Suprapubic skin (tissue), 4 donors: ENCODE results near the gene LZTS2. TPM values are rescaled to one million over a fixed set of nuclear protein-coding genes. Genes with fewer than 3 reads are reported as not detected.

Source experiments
- DNase-seq, 2 donors: peaks; one replicate each; pipeline ENCODE4 v3.0.0-alpha.2; 2019; ENCODE audit warnings: low spot score in 2 of 2
- H3K27ac ChIP-seq: fragments of 200-600 bp; sonication (generic); one replicate; pipeline ENCODE4 v1.5.1; 2019
- H3K27me3 ChIP-seq: fragments of 200-600 bp; sonication (generic); one replicate; pipeline ENCODE4 v1.5.1; 2019
- H3K36me3 ChIP-seq: fragments of 200-600 bp; sonication (generic); one replicate; pipeline ENCODE4 v1.5.1; 2019
- H3K4me1 ChIP-seq: fragments of 200-600 bp; sonication (generic); one replicate; pipeline ENCODE4 v1.5.1; 2019
- H3K4me3 ChIP-seq: fragments of 200-600 bp; sonication (generic); one replicate; pipeline ENCODE4 v1.5.1; 2019; ENCODE audit warnings: mild to moderate bottlenecking
- H3K9me3 ChIP-seq: fragments of 200-600 bp; sonication (generic); one replicate; pipeline ENCODE4 v1.5.1; 2019
- CTCF ChIP-seq, 2 donors: fragments of 200-600 bp in 1 of 2; fragments of 450-650 bp in 1 of 2; sonication (generic) in 1 of 2; IDR thresholded peaks; one replicate each; pipeline ENCODE4 v1.5.1; 2016 to 2019; ENCODE audit warnings: antibody characterized with exemption in 2 of 2, mild to moderate bottlenecking in 1 of 2, moderate library complexity in 1 of 2
- EP300 ChIP-seq: sonication (generic); formaldehyde crosslinking; IDR thresholded peaks from one replicate; pipeline ENCODE4 v1.6.1; 2017; ENCODE audit warnings: antibody characterized with exemption
- POLR2A ChIP-seq, 2 donors: fragments of 450-650 bp; IDR thresholded peaks; one replicate each; pipeline ENCODE4 v1.6.1; 2017; ENCODE audit warnings: antibody characterized with exemption in 2 of 2, mild to moderate bottlenecking in 2 of 2, moderate library complexity in 2 of 2
- POLR2AphosphoS5 ChIP-seq, 3 donors: sonication (generic); formaldehyde crosslinking; IDR thresholded peaks; one replicate each; pipeline ENCODE4 v1.6.1; 2017; ENCODE audit warnings: antibody characterized with exemption in 3 of 3
- WGBS: methylation state at CpG from one replicate; pipeline ENCODE4 v1.1.5; 2018; 5-methylcytosine and 5-hydroxymethylcytosine counted together
- total RNA-seq, 4 donors: library from RNA; depleted of rRNA; stranded (reverse); fragments of >200 nt; gene quantifications; one replicate each; pipeline ENCODE4 v1.1.0, GENCODE V29; 2016

Gene LZTS2
- total RNA-seq, 4 donors from 2014 or later: 51.9 to 88.8 (median 61.2) TPM

GRCh38 chr10:100976906-100977305, 22.7 kb upstream of the LZTS2 start:
- TF ChIP-seq CTCF (IDR thresholded peaks at IDR 0.05): no peak
- no peak for TF ChIP-seq POLR2AphosphoS5 (IDR thresholded peaks at IDR 0.05)
- no peak for TF ChIP-seq EP300
- no peak for TF ChIP-seq POLR2A (IDR thresholded peaks at IDR 0.05)
- Histone ChIP-seq H3K36me3 (peaks cover 23% of the 10 kb centered on the region), H3K9me3 (no peaks in the 10 kb centered on the region), H3K4me1 (no peaks in the 10 kb centered on the region), H3K27me3 (no peaks in the 10 kb centered on the region), H3K4me3 (no peak overlapping the region), H3K27ac (no peak overlapping the region)
- WGBS: 62% methylated on average over 3 of the region's 3 CpGs
- DNase-seq: peak in 1 of 2 donors; percentile 9

- no peak overlapping the region for H3K4me3 ChIP-seq
- no peak for TF ChIP-seq POLR2AphosphoS5 (IDR thresholded peaks at IDR 0.05)
- no peak overlapping the region for H3K27ac ChIP-seq
- peak; percentile 38 to 52 for DNase-seq
- peaks cover 23% of the 10 kb centered on the region for H3K36me3 ChIP-seq
- WGBS: 83% methylated on average over 6 of the region's 6 CpGs
- H3K9me3 ChIP-seq: no peaks in the 10 kb centered on the region
- no peaks in the 10 kb centered on the region for H3K27me3 ChIP-seq
- no peaks in the 10 kb centered on the region for H3K4me1 ChIP-seq
Observed at GRCh38 chr10:100977436-100977835, 22.2 kb upstream of the LZTS2 start.

GRCh38 chr10:100978121-100978900, 21.3 kb upstream of the LZTS2 start:
- no peaks in the 10 kb centered on the region for H3K4me1 ChIP-seq
- H3K4me3 ChIP-seq: no peak overlapping the region
- no peaks in the 10 kb centered on the region for H3K9me3 ChIP-seq
- H3K27ac ChIP-seq: no peak overlapping the region
- TF ChIP-seq POLR2AphosphoS5 (IDR thresholded peaks at IDR 0.05) (no peak), EP300 (no peak), POLR2A (IDR thresholded peaks at IDR 0.05) (no peak), CTCF (IDR thresholded peaks at IDR 0.05) (no peak)
- 90% methylated on average over 13 of the region's 13 CpGs for WGBS
- DNase-seq: peak; percentile 44 to 46
- no peaks in the 10 kb centered on the region for H3K27me3 ChIP-seq
- peaks cover 30% of the 10 kb centered on the region for H3K36me3 ChIP-seq

GRCh38 chr10:100978901-100979195, 20.8 kb upstream of the LZTS2 start:
- WGBS: 78% methylated on average over 4 of the region's 10 CpGs
- no peak for TF ChIP-seq POLR2A (IDR thresholded peaks at IDR 0.05)
- TF ChIP-seq POLR2AphosphoS5 (IDR thresholded peaks at IDR 0.05): no peak
- no peak for TF ChIP-seq CTCF (IDR thresholded peaks at IDR 0.05)
- TF ChIP-seq EP300: no peak
- peaks cover 35% of the 10 kb centered on the region for H3K36me3 ChIP-seq
- no peaks in the 10 kb centered on the region for H3K4me1 ChIP-seq
- H3K9me3 ChIP-seq: no peaks in the 10 kb centered on the region
- peak; percentile 24 to 54 for DNase-seq
- H3K4me3 ChIP-seq: no peak overlapping the region
- no peaks in the 10 kb centered on the region for H3K27me3 ChIP-seq
- no peak overlapping the region for H3K27ac ChIP-seq

- no peaks in the 10 kb centered on the region for H3K4me1 ChIP-seq
- H3K27ac ChIP-seq: no peak overlapping the region
- WGBS: 97% methylated on average over 8 of the region's 16 CpGs
- no peaks in the 10 kb centered on the region for H3K9me3 ChIP-seq
- TF ChIP-seq EP300: no peak
- TF ChIP-seq POLR2A (IDR thresholded peaks at IDR 0.05): no peak
- no peak for TF ChIP-seq CTCF (IDR thresholded peaks at IDR 0.05)
- no peak for TF ChIP-seq POLR2AphosphoS5 (IDR thresholded peaks at IDR 0.05)
- peak; percentile 57 to 69 for DNase-seq
- H3K27me3 ChIP-seq: no peaks in the 10 kb centered on the region
- H3K4me3 ChIP-seq: no peak overlapping the region
- H3K36me3 ChIP-seq: peaks cover 39% of the 10 kb centered on the region
Observed at GRCh38 chr10:100979791-100980272, 19.8 kb upstream of the LZTS2 start.
